GM12878 (cell line): ENCODE measurements around the gene RANGAP1. TPM values are rescaled to one million over a fixed set of nuclear protein-coding genes. Genes with fewer than 3 reads are reported as not detected.

Experiments used
- ATAC-seq: fragments of 200-7000 bp; cut with Tn5 transposase; 3 replicates; pipeline ENCODE4 v1.9.1; 2020; ENCODE audit warnings: mild to moderate bottlenecking, moderate library complexity
- BruUV-seq: library from RNA; stranded (reverse); fragments of 400-500 nt; replicated peaks from 2 replicates; lab custom pipeline; 2021; lab: Mats Ljungman, UMichigan
- CTCF ChIA-PET: fragments of 300-600 bp; sonication (Branson Sonifier 250); formaldehyde crosslinking; extraction: SDS; loops from one replicate; lab custom pipeline; 2021; ENCODE audit warnings: inconsistent platforms; lab: Yijun Ruan, JAX
- POLR2A ChIA-PET: fragments of 350-600 bp; formaldehyde crosslinking; extraction: SDS; loops from one replicate; lab custom pipeline; 2021; ENCODE audit warnings: inconsistent platforms; lab: Charles Lee
- RAD21 ChIA-PET: fragments of 300-600 bp; sonication (Branson Sonifier 250); formaldehyde crosslinking; loops from one replicate; lab custom pipeline; 2023; ENCODE audit warnings: antibody characterized with exemption; ENCODE audit not compliant: unreplicated experiment; lab: Charles Lee
- SMC1A ChIA-PET: fragments of 300-600 bp; sonication (Branson Sonifier 250); formaldehyde crosslinking; loops from one replicate; lab custom pipeline; 2023; ENCODE audit not compliant: unreplicated experiment, uncharacterized antibody; lab: Charles Lee
- DNase-seq: peaks from one replicate; pipeline ENCODE4 v3.0.0-alpha.2; 2011; ENCODE audit warnings: low read depth, low spot score
- FAIRE-seq: peaks from 3 replicates; lab custom pipeline; 2011; peaks lifted over from hg19 to GRCh38; lab: Jason Lieb, UNC
- H2AFZ ChIP-seq: 2 replicates; pipeline ENCODE4 v1.6.0; 2011; ENCODE audit warnings: low read depth, low read length, control low read depth; ENCODE audit not compliant: control insufficient read depth
- H3K27ac ChIP-seq: 2 replicates; pipeline ENCODE4 v1.5.1; 2011; ENCODE audit warnings: control low read depth; ENCODE audit not compliant: control insufficient read depth, insufficient read depth
- H3K27me3 ChIP-seq, 2 experiments: replicated peaks in 1 of 2; 2 replicates each; pipeline versions ENCODE4 v1.6.0 to v1.6.1; 2011; ENCODE audit warnings: low read length in 1 of 2; ENCODE audit not compliant: control insufficient read depth in 2 of 2, insufficient read depth in 2 of 2
- H3K36me3 ChIP-seq, 2 experiments: 2 replicates each; pipeline ENCODE4 v1.5.1; 2011; ENCODE audit warnings: low read length in 1 of 2; ENCODE audit not compliant: control insufficient read depth in 2 of 2, insufficient read depth in 2 of 2
- H3K4me1 ChIP-seq: 2 replicates; pipeline ENCODE4 v1.6.1; 2011; ENCODE audit warnings: mild to moderate bottlenecking, low read length, moderate library complexity, mixed read lengths; ENCODE audit not compliant: control insufficient read depth, insufficient read depth
- H3K4me2 ChIP-seq: 2 replicates; pipeline ENCODE4 v1.6.0; 2011; ENCODE audit warnings: control low read depth; ENCODE audit not compliant: control insufficient read depth, insufficient read depth
- H3K4me3 ChIP-seq: fragments of 200-600 bp; sonication (generic); 2 replicates; pipeline ENCODE4 v1.5.1; 2016
- H3K79me2 ChIP-seq: 2 replicates; pipeline ENCODE4 v1.6.0; 2011; ENCODE audit warnings: low read length; ENCODE audit not compliant: control insufficient read depth, insufficient read depth
- H3K9ac ChIP-seq: 2 replicates; pipeline ENCODE4 v1.8.0; 2011; ENCODE audit warnings: low read length, control low read depth, mixed read lengths; ENCODE audit not compliant: control insufficient read depth, insufficient read depth
- H3K9me3 ChIP-seq: replicated peaks from 3 replicates; pipeline ENCODE4 v1.5.1; 2011; ENCODE audit warnings: mild to moderate bottlenecking, low read length; ENCODE audit not compliant: control insufficient read depth, insufficient read depth
- H4K20me1 ChIP-seq: 2 replicates; pipeline ENCODE4 v1.6.0; 2011; ENCODE audit not compliant: control insufficient read depth, insufficient read depth
- CBX5 ChIP-seq: sonication (generic); IDR thresholded peaks from 2 replicates; pipeline ENCODE4 v1.6.1; 2016; ENCODE audit warnings: low read depth, moderate library complexity, mild to moderate bottlenecking, inconsistent platforms
- DPF2 ChIP-seq: fragments of 450-650 bp; IDR thresholded peaks from 2 replicates; pipeline ENCODE4 v1.6.1; 2017; ENCODE audit warnings: mild to moderate bottlenecking
- ETV6 ChIP-seq, 2 experiments: fragments of 450-650 bp in 1 of 2; IDR thresholded peaks in 1 of 2; conservative IDR thresholded peaks in 1 of 2; 2 replicates each; pipeline ENCODE4 v1.6.1; 2014; ENCODE audit warnings: antibody characterized with exemption in 1 of 2, borderline replicate concordance in 1 of 2, low read depth in 1 of 2, mild to moderate bottlenecking in 1 of 2, moderate library complexity in 1 of 2
- JUND ChIP-seq: IDR thresholded peaks from 2 replicates; pipeline ENCODE4 v1.6.1; 2012; ENCODE audit warnings: low read depth, mild to moderate bottlenecking, low read length, improper control_type of control experiment, moderate library complexity
- whole genome bisulfite sequencing: methylation state at CpG from one replicate; pipeline ENCODE4 v1.1.6; 2016; ENCODE audit warnings: low lambda C conversion rate; ENCODE audit not compliant: insufficient replicate concordance, insufficient coverage; ENCODE audit errors: missing lambda C conversion rate; 5-methylcytosine and 5-hydroxymethylcytosine counted together
- in situ Hi-C: fragments of 300-500 bp; cut with MboI; formaldehyde crosslinking; loops from 9 replicates; pipeline ENCODE4 v1.14.3; 2018; ENCODE audit warnings: mixed read lengths
- intact Hi-C: fragments of 100-400 bp; cut with micrococcal nuclease; formaldehyde crosslinking; loops from one replicate; pipeline ENCODE4 v1.14.2; 2022; ENCODE audit not compliant: unreplicated experiment
- polyA plus RNA-seq, 11 experiments: library from polyadenylated mRNA; depleted of rRNA in 4 of 11; unstranded in 6 of 11; stranded (reverse) in 5 of 11; fragments of >200 nt; fragmentation: Nextera tagmentation in 4 of 11; fragmentation: Illumina TruSeq in 1 of 11; extraction: Ambion mirVana in 4 of 11; extraction: Trizol in 1 of 11; gene quantifications; 1 replicate in 1 of 11; 2 replicates in 10 of 11; pipeline versions ENCODE4 v1.2.1 to v1.2.3, GENCODE V29; 2011 to 2016; ENCODE audit warnings: inconsistent platforms in 2 of 11, missing spikeins in 2 of 11, low read depth in 1 of 11
- total RNA-seq, 4 experiments: library from RNA; depleted of rRNA in 3 of 4; stranded (reverse); fragments of >200 nt in 3 of 4; fragmentation: Illumina TruSeq in 1 of 4; extraction: Trizol in 1 of 4; gene quantifications; 2 replicates each; pipeline versions ENCODE4 v1.2.1 to v1.2.3, GENCODE V29; 2013 to 2021
- TF ChIP-seq, protein P1 (sequence below): fragments of 150-350 bp; IDR thresholded peaks from 2 replicates; pipeline ENCODE4 v1.6.1; 2014; ENCODE audit warnings: mild to moderate bottlenecking, low read depth, low read length
- TF ChIP-seq, protein P2 (sequence below): fragments of 450-650 bp; IDR thresholded peaks from 2 replicates; pipeline ENCODE4 v1.6.1; 2017; ENCODE audit warnings: mild to moderate bottlenecking, moderate library complexity
- TF ChIP-seq, protein P3 (sequence below): IDR thresholded peaks from 2 replicates; pipeline ENCODE4 v1.6.1; 2012; ENCODE audit warnings: mild to moderate bottlenecking, low read depth, low read length
- TF ChIP-seq, protein P4 (sequence below): fragments of 450-650 bp; IDR thresholded peaks from 2 replicates; pipeline ENCODE4 v1.6.1; 2017; ENCODE audit warnings: borderline replicate concordance

Gene RANGAP1
- total and polyA plus RNA-seq, 10 of the 15 experiments (the other 5 are each of a cell fraction or from before 2014, with no cell fraction given), result 2.5 to 109 (median 60.2) TPM

DNA sequence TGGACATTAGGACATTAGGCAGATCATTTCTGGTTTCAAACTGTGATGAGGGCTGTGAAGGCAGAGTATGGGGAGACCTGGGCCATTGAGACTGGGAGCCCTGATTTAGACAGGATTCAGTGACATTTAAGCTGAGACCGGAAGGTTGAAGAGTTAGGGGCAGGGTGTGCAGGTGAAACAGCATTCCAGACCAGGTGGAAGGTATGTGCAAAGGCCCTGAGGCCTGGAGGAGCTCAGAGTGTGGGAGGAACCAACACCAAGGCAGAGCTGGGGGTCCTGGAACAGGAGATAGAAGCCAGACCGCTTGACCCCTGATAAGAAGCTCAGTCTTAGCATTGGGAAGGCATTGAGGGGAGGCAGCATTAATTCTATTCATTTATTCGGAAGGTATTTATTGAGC lies 47.8 kb upstream of the RANGAP1 start:
- no peak overlapping the region for H3K4me2 ChIP-seq
- ChIA-PET RAD21 (no interaction called here), SMC1A (interaction anchor here (0.5 to 1.0 kb wide), 3 partner anchors 27 to 411 kb away, joined by 3 read pairs; no protein-coding TSS in a partner anchor), POLR2A (interaction anchor here (0.5 to 0.9 kb wide), 2 partner anchors 10 to 273 kb away, joined by 3 to 5 read pairs; no protein-coding TSS in a partner anchor), CTCF (interaction anchor here (1.9 kb wide), 1 partner anchor 70 kb away, joined by 4 read pairs; no protein-coding TSS in a partner anchor)
- FAIRE-seq (no peak), ATAC-seq (no peak), DNase-seq (no peak)
- BruUV-seq, result no TSS peak
- in situ Hi-C loops (no loop called here), intact Hi-C loops (no loop called here)
- no peak overlapping the region for H3K27ac ChIP-seq
- H3K27me3 ChIP-seq, result no peaks in the 10 kb centered on the region
- H3K4me1 ChIP-seq, result no peaks in the 10 kb centered on the region
- H3K4me3 ChIP-seq, result no peak overlapping the region
- H3K36me3 ChIP-seq, result peaks cover 16 to 20% of the 10 kb centered on the region in 2 experiments; a peak in 3 of 4 replicates
- no peak overlapping the region for H3K9ac ChIP-seq
- H3K9me3 ChIP-seq, result no peaks in the 10 kb centered on the region
- no peaks in the 10 kb centered on the region for H4K20me1 ChIP-seq
- no peak overlapping the region for H2AFZ ChIP-seq
- no peaks in the 10 kb centered on the region for H3K79me2 ChIP-seq
- 100% methylated on average over 3 of the region's 3 CpGs for WGBS
- no peak for TF ChIP-seq DPF2
- no peak for TF ChIP-seq JUND
- TF ChIP-seq, protein P1, sequence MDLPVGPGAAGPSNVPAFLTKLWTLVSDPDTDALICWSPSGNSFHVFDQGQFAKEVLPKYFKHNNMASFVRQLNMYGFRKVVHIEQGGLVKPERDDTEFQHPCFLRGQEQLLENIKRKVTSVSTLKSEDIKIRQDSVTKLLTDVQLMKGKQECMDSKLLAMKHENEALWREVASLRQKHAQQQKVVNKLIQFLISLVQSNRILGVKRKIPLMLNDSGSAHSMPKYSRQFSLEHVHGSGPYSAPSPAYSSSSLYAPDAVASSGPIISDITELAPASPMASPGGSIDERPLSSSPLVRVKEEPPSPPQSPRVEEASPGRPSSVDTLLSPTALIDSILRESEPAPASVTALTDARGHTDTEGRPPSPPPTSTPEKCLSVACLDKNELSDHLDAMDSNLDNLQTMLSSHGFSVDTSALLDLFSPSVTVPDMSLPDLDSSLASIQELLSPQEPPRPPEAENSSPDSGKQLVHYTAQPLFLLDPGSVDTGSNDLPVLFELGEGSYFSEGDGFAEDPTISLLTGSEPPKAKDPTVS, result no peak
- TF ChIP-seq, protein P2, sequence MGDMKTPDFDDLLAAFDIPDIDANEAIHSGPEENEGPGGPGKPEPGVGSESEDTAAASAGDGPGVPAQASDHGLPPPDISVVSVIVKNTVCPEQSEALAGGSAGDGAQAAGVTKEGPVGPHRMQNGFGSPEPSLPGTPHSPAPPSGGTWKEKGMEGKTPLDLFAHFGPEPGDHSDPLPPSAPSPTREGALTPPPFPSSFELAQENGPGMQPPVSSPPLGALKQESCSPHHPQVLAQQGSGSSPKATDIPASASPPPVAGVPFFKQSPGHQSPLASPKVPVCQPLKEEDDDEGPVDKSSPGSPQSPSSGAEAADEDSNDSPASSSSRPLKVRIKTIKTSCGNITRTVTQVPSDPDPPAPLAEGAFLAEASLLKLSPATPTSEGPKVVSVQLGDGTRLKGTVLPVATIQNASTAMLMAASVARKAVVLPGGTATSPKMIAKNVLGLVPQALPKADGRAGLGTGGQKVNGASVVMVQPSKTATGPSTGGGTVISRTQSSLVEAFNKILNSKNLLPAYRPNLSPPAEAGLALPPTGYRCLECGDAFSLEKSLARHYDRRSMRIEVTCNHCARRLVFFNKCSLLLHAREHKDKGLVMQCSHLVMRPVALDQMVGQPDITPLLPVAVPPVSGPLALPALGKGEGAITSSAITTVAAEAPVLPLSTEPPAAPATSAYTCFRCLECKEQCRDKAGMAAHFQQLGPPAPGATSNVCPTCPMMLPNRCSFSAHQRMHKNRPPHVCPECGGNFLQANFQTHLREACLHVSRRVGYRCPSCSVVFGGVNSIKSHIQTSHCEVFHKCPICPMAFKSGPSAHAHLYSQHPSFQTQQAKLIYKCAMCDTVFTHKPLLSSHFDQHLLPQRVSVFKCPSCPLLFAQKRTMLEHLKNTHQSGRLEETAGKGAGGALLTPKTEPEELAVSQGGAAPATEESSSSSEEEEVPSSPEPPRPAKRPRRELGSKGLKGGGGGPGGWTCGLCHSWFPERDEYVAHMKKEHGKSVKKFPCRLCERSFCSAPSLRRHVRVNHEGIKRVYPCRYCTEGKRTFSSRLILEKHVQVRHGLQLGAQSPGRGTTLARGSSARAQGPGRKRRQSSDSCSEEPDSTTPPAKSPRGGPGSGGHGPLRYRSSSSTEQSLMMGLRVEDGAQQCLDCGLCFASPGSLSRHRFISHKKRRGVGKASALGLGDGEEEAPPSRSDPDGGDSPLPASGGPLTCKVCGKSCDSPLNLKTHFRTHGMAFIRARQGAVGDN, result no peak
- TF ChIP-seq, protein P3, sequence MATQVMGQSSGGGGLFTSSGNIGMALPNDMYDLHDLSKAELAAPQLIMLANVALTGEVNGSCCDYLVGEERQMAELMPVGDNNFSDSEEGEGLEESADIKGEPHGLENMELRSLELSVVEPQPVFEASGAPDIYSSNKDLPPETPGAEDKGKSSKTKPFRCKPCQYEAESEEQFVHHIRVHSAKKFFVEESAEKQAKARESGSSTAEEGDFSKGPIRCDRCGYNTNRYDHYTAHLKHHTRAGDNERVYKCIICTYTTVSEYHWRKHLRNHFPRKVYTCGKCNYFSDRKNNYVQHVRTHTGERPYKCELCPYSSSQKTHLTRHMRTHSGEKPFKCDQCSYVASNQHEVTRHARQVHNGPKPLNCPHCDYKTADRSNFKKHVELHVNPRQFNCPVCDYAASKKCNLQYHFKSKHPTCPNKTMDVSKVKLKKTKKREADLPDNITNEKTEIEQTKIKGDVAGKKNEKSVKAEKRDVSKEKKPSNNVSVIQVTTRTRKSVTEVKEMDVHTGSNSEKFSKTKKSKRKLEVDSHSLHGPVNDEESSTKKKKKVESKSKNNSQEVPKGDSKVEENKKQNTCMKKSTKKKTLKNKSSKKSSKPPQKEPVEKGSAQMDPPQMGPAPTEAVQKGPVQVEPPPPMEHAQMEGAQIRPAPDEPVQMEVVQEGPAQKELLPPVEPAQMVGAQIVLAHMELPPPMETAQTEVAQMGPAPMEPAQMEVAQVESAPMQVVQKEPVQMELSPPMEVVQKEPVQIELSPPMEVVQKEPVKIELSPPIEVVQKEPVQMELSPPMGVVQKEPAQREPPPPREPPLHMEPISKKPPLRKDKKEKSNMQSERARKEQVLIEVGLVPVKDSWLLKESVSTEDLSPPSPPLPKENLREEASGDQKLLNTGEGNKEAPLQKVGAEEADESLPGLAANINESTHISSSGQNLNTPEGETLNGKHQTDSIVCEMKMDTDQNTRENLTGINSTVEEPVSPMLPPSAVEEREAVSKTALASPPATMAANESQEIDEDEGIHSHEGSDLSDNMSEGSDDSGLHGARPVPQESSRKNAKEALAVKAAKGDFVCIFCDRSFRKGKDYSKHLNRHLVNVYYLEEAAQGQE, result no peak
- no peak for TF ChIP-seq ETV6 (conservative IDR thresholded peaks at IDR 0.05 in 1 of 2, IDR thresholded peaks at IDR 0.05 in 1 of 2; ENCODE audit: borderline replicate concordance in 1 of 2, low read depth in 1 of 2)
- TF ChIP-seq, protein P4, sequence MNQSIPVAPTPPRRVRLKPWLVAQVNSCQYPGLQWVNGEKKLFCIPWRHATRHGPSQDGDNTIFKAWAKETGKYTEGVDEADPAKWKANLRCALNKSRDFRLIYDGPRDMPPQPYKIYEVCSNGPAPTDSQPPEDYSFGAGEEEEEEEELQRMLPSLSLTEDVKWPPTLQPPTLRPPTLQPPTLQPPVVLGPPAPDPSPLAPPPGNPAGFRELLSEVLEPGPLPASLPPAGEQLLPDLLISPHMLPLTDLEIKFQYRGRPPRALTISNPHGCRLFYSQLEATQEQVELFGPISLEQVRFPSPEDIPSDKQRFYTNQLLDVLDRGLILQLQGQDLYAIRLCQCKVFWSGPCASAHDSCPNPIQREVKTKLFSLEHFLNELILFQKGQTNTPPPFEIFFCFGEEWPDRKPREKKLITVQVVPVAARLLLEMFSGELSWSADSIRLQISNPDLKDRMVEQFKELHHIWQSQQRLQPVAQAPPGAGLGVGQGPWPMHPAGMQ, result no peak
- no peak for TF ChIP-seq CBX5
